H54 (cell line): Measurements from ENCODE around the gene SAPCD2.
"Not testable (repeated sequence)": the region's sequence is repeated elsewhere in the genome, so short reads cannot be mapped to it uniquely, and the experiment has no call there.

Experiments used
- DNase-seq: peaks from one replicate; pipeline ENCODE4 v3.0.0; 2011; ENCODE audit warnings: low spot score, mixed read lengths; ENCODE audit not compliant: insufficient read length
- FAIRE-seq: peaks from 3 replicates; lab custom pipeline; 2011; peaks lifted over from hg19 to GRCh38; lab: Jason Lieb, UNC
- POLR2A ChIP-seq: IDR thresholded peaks from 2 replicates; pipeline ENCODE4 v1.6.1; 2011; ENCODE audit warnings: low read depth, mild to moderate bottlenecking, low read length

The SAPCD2 gene

GRCh38 chr9:137035507-137035834, 34.9 kb downstream of the SAPCD2 start:
- no peak for FAIRE-seq
- no peak for DNase-seq
- no peak for TF ChIP-seq POLR2A

GRCh38 chr9:137034709-137035506, 35.4 kb downstream of the SAPCD2 start:
- TF ChIP-seq POLR2A = no peak
- FAIRE-seq (no peak), DNase-seq (peak; percentile 100)

GRCh38 chr9:137034039-137034708, 36.2 kb downstream of the SAPCD2 start:
- DNase-seq (peak; percentile 86), FAIRE-seq (no peak)
- no peak for TF ChIP-seq POLR2A

GRCh38 chr9:137033481-137033880, 36.9 kb downstream of the SAPCD2 start:
- DNase-seq, FAIRE-seq: not testable (repeated sequence)

GRCh38 chr9:137032858-137033257, 37.5 kb downstream of the SAPCD2 start:
- DNase-seq = no peak
- no peak for FAIRE-seq
- TF ChIP-seq POLR2A = no peak

GRCh38 chr9:137031904-137032640, 38.3 kb downstream of the SAPCD2 start, which contains the start of gene FUT7:
Gene FUT7, minus strand, starts transcription at chr9:137032088. Its CDS starts 97 bp downstream, at chr9:137031991.
- FAIRE-seq (no peak), DNase-seq (no peak)
- TF ChIP-seq POLR2A = no peak

GRCh38 chr9:137030538-137031527, 39.5 kb downstream of the SAPCD2 start:
- no peak for DNase-seq
- FAIRE-seq = no peak

GRCh38 chr9:137030006-137030405, 40.4 kb downstream of the SAPCD2 start:
- FAIRE-seq (no peak), DNase-seq (no peak)
- TF ChIP-seq POLR2A = no peak

More at GRCh38 chr9:137030538-137031527, 39.5 kb downstream of the SAPCD2 start:
- no peak for TF ChIP-seq POLR2A

- peak; percentile 65 for FAIRE-seq
- DNase-seq = peak; percentile 97
- TF ChIP-seq POLR2A = no peak
These were observed 41.1 kb downstream of the SAPCD2 start for GRCh38 chr9:137029058-137029936.

GRCh38 chr9:137028263-137029057, 41.9 kb downstream of the SAPCD2 start:
- TF ChIP-seq POLR2A = no peak
- FAIRE-seq (no peak), DNase-seq (peak; percentile 93)

- FAIRE-seq (no peak), DNase-seq (peak; percentile 85)
- TF ChIP-seq POLR2A = peak; percentile 51
These were observed 42.7 kb downstream of the SAPCD2 start, which contains the start of gene ABCA2 for GRCh38 chr9:137027369-137028262. Gene ABCA2, minus strand, starts transcription at chr9:137028237. Its CDS starts 97 bp downstream, at chr9:137028140.
